KG1 (cell line): ENCODE measurements around the gene EIF5A.

Experiments used
- DNase-seq: peaks from one replicate; lab custom pipeline; 2025; lab: John Stamatoyannopoulos, UW

EIF5A gene

GRCh38 chr17:7285679-7286078 lies 21.7 kb upstream of the EIF5A start:
- no peak for DNase-seq

DNA sequence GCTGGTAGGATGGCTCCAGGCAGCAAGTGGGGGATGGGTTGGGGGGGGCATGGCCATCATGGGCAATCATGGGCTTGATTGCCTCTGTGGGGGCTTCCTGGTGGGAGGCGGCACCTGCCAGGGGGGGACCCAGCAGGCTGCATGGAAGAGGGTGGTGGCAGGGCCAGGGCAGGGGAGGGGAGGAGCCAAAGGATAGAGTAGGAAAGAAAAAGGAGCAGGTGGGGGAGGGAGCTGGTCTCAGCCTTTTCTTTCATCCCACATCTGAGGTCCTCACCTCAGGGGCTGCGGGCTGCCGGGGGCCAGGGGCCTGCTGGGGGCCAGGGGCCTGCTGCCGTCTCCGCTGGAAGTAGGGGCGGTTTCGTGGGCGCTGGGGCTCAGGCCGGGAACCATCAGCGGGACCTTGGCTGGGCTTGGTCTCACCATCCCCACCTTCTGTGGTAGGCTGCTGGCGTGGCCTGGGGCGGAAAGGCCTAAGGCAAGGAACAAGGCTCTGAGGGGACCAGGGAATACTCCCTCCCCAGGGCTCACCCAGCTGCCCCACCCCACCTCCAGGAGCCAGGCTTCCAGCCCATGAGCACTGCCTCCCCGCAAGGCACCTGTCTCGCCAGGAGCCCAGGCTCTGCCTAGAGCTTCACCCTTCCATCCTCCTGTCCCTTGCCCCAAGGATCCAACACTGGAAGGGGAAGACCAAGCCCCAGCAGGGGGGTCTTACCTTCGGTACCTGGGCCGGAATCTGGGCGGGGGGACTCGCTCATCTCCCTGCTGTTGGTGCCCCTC lies 18.0 kb upstream of the EIF5A start:
- DNase-seq, result no peak

- no peak for DNase-seq
Observed at GRCh38 chr17:7290166-7290565, 17.3 kb upstream of the EIF5A start.

- DNase-seq, result no peak
Observed at GRCh38 chr17:7290685-7291084, 16.7 kb upstream of the EIF5A start.

DNA sequence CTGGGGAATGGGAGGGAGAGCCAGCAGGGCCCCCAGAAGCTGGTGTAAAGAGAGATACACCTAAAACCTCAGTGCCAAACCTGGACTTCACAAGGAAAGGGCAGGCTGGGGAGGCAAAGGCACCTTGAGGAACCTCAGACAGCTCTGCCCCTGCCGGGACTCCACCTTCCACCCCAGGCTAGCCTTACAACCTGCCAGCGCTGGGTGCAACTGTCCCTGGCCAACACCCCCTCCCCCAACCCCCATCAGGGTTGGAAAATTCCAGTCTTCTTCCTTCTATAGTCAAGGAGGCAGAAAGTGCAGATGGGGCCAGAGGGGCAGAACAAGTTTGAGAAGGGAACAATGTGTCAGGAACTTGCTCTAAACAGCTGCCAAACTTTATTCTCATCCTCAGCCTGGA lies 15.2 kb upstream of the EIF5A start:
- DNase-seq, result no peak

DNA sequence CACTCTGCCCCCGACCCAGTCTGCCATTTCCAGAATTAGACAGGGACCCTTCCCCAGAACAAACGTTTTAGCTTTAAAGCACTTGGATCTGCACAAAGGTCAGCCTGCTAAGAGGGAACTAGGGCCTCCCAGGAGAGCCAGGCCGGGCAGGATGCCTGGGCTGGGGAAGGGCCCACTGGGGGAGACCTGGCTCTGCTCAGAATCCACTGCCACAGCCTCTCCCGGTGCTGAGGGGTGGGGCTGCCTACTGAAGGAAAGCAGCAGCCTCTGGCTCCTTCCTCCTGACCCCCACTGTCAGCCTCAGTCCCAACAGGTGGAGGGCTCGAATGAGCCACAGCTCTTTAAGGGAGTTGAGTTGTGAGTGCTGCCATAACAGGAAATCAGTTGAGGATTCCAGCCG lies 14.7 kb upstream of the EIF5A start:
- DNase-seq, result no peak

GRCh38 chr17:7293159-7293558 lies 14.3 kb upstream of the EIF5A start:
- DNase-seq, result no peak

GRCh38 chr17:7293816-7294613 lies 13.4 kb upstream of the EIF5A start:
- no peak for DNase-seq

- DNase-seq, result no peak
Observed at GRCh38 chr17:7294614-7295153, 12.7 kb upstream of the EIF5A start, which contains the start of gene YBX2. Gene YBX2 (minus strand): TSS chr17:7294639. CDS start chr17:7294500, 139 bp downstream.

DNA sequence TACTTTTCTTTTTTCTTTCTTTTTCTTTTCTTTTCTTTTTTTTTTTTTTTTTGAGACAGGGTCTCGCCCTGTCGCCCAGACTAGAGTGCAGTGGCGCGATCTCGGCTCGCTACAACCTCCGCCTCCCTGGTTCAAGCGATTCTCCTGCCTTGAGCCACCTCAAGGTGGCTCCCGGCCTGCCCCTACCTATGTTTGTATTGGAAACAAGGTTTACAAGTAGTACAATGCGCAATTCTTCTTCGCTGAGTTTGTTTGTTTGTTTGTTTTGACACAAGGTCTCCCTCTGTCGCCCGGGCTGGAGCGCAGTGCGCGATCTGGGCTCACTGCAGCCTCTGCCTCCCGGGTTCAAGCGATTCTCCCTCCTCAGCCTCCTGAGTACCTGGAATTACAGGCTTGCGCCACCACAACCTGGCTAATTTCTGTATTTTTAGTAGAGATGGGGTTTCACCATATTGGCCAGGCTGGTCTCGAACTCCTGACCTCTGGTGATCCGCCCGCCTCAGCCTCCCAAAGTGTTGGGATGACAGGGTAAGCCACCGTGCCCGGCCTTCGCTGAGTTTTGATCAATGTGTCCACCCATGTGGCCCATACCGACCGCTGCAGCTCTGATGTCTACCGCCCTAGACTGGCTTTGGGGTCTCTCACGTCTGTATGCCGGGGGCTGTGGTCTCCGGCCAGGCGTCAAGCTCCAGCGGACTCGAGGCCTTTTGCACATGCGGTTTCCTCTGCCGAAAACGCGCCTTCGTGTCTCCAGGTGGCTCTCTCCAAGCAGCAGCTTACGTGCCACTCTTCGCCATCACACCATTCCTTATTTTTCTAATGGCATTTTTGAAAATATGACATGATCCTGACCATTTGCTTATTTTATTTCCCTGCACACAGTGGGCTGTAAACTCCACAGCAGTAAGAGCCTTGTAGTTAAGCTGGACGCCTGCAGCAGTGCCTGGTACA lies 11.9 kb upstream of the EIF5A start:
- no peak for DNase-seq

DNA sequence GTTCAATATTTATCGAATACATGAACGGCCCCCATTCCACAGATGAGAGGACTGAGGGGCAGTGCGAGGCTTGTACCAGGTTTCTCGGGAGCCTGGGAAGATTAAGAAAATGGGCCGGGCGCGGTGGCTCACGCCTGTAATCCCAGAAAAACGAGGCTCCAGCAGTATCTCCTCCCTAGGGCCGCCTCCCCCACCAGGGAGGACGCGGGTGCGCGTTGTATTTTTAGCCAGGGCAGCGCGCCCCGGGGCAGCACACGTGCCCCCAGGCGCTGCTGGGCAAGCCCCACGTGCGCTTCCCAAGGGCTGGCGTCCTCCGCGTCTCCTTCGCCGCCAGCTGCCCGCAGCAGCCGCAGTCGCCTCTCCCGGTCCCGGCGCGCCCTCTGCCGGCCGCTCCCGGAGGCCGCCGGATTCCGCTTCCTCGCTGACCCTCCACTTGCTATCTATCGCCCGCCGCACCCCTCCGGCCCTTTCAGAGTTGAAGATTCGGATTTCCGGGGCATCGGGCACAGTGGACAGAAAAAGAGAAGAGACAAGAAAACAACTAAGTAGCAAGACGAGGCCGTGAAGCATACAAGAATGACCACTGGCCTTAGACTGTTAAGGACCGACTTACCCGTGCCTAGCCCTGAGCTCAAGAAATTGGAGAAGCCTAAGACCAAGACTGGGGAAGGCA lies 11.1 kb upstream of the EIF5A start:
- no peak for DNase-seq

DNA sequence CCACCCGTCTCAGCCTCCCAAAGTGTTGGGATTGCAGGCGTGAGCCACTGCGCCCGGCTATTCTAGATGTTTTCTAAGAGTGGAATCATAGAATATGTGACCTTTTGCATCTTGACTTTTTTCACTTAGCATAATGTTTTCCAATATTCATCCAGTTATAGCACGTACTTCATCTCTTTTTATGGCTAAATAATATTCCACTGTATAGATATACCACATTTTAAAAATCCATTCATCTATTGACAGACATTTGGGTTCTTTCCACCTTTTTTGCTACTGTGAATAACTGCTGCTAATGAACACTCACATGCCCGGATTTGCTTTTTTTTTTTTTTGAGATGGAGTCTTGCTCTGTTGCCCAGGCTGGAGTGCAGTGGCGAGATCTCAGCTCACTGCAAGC lies 3.2 kb upstream of the EIF5A start:
- no peak for DNase-seq

GRCh38 chr17:7307686-7308624 lies 527 bp downstream of the EIF5A start:
- DNase-seq, result no peak

GRCh38 chr17:7308625-7309433 lies 1.4 kb downstream of the EIF5A start:
- DNase-seq, result no peak

DNA sequence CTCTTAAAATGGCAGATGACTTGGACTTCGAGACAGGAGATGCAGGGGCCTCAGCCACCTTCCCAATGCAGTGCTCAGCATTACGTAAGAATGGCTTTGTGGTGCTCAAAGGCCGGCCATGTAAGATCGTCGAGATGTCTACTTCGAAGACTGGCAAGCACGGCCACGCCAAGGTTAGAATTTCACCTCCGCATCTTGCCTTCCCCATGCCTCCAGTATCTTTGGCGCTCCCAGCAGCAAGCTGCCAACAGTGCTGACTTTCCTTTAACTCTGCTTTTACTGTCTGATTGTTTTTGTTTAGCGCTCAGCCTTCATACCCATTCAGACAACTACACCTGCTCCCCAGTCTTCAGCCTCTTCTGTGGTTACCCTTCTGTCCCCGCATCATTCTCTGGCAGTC lies 2.2 kb downstream of the EIF5A start:
- DNase-seq, result no peak

GRCh38 chr17:7311110-7311705 lies 3.8 kb downstream of the EIF5A start:
- DNase-seq, result no peak

DNA sequence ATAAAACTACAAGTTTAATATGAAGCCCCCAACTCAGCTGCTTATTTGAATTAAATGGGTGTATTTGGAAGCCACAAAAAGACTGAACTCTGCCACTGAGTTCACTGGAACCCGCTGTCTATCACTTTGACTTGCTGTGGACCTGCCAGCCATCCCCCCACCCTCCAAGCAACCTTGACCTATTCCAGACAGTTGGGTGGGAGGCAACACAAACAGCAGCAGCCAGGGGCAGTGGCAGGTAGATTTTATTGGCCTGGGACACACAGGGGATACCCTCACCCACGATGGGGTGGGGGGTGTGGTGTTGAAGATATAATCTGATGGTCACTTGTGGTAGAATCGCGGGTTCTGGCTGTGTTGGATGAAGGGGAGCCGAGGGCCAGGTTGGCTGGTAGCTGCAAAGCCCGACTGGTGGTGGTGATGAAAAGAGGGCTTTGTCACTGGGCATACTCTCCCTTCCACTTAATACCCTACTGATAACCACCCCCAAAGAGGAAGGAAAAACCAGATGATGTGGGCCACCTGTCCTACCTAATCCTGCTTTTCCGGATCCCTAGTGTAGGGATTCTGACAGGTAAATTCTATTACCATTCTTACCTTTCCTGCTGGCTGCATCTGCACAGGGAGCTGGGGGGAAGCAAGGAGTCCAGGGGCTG lies 5.1 kb downstream of the EIF5A start:
- DNase-seq, result no peak

DNA sequence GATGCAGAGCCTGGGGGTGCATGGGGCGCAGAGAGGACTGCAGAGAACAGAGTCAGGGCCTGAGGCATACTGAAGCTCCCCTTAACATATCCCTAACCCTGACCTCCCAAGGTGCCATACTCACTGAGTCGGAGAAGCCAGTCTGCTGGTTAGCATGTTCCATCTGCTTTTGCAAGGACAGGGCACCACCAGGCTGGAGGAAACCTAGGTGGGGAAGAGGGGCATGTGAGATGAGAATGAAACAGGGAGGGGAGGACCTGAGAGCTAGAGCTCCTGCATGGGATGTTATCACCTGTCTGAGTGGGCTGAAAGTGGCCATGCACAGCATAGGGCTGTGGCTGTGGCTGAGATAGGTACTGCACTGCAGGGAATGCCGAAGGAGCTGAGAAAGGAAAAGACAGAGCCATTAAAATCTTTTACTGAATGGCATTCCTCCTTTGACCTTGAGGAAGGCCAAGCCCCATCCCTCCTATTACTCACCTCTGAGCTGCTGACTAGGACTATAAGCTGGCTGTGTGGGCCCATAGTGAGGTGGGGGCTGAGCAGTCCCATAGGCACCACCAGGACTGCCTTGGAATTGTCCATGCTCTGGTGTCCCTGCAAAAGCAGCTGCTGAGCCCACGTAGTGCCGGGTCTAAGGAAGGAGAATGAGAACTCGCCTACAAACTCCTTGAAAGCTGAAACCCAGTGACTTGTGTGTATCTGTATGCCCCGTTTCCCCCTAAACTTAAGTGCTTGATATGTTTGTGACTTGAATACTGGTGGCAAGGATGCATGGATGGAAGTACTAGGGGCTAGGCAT lies 5.9 kb downstream of the EIF5A start:
- DNase-seq, result no peak
